ENCODE data around the gene TAF4.
"Not testable (repeated sequence)": the region's sequence is repeated elsewhere in the genome, so short reads cannot be mapped to it uniquely, and the experiment has no call there.

TAF4 gene

DNA sequence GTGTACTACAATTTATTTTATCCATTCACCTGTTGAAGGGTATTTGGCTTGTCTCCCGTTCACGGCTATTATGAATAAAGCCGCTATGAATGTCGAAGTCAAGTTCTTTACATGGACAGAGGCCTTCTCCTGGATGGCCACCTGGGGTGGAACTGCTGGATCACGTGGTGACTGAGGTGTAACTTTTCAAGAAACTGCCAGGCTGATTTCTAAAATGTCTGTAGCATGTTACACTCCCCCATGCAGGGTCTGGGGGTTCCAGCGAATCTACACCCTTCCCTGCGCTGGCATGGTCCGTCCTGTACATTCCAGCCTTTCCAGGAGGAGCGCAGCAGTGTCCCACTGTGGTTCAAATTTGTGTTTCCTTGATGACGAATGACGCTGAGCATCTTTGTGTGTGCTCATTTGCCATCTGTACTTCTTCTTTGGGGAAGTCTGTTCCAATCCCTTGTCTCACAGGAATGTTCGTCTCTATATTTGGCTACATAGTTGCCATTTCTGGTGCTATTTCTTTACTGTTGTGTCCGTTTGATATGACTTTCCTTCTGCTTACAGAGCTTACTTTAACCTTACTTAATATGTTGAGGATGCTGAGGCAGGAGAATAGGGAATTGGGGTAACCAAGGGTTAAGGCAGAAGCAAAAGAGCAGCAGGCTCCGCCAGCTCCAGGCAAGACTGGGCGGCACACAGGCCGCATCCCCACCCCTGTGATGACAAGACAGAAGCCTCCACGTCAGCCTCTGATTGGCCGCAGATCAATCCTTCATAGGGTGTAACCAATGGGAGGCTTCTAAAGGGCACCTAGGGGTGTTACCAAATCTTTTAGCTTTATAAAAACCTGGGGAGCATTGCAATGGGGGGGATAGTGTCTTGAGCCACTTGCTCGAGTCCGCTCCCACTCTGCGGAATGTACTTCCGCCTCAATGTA lies 106.6 kb downstream of the TAF4 start:
- DNase-seq = no peak

DNA sequence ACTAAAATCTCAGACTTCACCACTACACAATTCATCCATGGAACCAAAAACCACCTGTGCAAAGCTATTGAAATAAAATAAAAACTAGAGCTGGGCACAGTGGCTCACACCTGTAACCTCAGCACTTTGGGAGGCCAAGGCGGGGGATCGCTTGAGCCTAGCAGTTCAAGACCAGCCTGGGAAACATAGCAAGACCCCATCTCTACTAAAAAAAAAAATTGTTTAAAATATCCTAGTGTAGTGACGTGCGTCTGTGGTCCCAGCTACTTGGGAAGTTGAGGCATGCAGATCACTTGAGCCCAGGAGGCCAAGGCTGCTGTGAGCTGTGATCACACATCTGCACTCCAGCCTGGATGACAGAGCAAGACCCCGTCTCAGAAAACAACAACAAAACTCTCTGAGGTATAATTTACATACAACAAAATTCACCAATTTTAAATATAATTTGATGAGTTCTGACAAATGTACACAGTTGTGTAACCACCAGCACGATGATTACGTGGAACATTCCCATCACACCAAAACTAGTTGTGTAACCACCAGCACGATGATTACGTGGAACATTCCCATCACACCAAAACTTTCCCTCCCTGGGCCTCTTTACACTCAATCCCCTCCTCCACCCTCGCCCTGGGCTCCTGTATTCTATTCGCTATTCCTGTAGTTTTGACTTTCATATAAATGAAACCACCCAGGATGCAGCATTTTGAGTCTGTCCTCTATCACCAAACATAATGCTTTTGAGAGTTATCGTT lies 107.5 kb downstream of the TAF4 start:
- DNase-seq = no peak

GRCh38 chr20:61956396-61957342 lies 109.0 kb downstream of the TAF4 start:
- DNase-seq = peak; percentile 26

GRCh38 chr20:61955668-61956395 lies 109.8 kb downstream of the TAF4 start:
- DNase-seq = peak; percentile 60

DNA sequence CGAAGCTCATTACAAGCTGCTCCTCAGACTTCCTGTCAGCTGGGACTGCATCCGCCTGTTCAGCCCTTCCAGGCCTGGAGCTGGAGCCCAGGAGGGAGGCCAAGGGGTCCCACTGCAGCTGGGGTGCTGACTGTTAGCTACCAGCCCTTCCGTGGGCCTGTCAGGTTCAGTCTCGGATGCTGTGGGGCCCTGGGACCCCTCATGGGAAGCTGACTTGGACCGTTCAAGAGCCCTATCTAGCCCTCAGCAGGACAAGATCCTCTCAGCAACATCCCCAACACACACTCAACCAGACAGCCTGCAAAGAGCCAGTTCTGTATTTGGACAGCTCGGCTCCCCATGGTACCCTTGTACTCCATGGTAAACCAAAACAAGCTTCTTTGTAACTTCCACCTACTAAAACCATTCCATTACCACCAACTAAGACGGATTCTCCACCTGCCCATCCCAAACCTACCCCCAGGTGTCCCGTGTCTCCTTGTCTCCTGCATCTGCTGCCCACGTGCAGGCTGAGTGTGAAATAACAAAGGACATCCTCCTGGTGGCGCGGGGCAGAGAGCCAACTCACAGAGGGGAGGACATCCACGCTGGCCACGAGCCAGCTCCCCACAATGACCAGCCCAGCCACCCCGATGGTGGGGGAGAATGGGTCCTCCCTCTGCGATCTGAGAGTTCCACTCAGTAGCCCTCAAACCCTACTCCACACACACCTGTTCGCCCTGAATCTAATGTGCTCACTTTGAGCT lies 111.2 kb downstream of the TAF4 start:
- DNase-seq = peak; percentile 98

DNA sequence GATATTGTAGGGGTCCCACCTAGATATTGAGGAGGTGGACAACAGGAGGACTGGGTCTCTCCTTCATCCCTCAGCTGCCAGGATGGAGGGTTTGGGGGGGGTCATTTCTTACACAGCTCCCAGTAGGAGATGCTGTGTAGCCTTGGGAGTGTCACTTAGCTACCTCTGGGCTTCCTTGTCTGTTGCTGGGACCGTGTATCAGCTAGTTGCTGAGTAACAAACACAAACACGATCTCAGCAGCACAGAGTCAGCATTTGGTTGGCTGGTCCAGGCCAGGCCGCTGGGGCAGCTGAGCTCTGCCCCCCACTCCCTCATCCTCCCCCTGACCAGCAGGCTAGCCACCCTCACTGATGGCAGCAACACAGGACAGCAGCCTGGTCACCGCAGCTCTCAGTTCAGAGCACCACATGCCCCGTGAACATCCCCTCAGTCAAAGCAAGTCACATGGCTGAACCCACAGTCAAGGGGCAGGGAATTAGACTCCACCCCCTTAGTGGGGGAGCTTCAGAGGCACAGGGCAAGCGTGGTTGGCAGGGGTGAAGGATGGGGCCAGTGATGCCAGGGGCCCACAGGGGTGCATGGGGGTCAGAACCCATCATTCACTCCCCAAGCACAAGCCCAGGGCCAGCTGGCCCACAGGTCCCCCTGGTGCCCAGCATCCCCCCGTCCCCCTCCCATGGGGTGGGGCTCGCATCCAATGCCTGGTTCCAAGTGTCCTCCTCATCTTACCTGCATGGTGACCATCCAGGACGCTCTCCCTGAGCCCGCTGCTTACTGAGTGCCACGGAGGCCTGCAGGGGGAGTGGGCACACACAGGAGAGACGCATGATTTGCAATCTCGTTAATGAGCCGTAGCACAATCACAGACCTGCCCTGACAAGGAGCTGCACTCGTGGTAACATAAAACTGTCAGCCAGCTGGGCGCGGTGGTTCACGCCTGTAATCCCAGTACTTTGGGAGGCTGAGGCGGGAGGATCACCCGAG lies 112.4 kb downstream of the TAF4 start:
- peak; percentile 48 for DNase-seq

- DNase-seq = peak; percentile 20
Observed at GRCh38 chr20:61951695-61952533, 113.8 kb downstream of the TAF4 start.

DNA sequence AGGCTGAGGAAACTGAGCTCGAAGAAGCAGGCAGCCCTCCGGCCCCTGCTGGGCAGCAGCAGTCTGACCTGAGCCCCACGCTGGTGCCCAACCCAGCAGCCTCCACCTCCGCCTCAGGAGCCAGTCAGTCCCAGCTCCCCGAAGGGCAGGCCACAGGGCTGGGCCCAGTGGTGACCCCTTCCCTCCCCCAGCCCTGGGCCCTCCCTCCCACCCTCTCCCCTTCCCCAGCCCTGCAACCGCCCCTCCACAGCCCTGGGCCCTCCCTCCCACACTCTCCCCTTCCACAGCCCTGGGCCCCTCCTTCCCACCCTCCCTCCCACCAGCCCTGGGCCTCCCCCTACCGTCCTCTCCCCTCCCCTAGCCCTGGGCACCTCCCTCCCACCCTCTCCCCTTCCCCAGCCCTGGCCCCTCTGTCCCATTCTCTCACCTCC lies 115.0 kb downstream of the TAF4 start:
- DNase-seq = no peak

DNA sequence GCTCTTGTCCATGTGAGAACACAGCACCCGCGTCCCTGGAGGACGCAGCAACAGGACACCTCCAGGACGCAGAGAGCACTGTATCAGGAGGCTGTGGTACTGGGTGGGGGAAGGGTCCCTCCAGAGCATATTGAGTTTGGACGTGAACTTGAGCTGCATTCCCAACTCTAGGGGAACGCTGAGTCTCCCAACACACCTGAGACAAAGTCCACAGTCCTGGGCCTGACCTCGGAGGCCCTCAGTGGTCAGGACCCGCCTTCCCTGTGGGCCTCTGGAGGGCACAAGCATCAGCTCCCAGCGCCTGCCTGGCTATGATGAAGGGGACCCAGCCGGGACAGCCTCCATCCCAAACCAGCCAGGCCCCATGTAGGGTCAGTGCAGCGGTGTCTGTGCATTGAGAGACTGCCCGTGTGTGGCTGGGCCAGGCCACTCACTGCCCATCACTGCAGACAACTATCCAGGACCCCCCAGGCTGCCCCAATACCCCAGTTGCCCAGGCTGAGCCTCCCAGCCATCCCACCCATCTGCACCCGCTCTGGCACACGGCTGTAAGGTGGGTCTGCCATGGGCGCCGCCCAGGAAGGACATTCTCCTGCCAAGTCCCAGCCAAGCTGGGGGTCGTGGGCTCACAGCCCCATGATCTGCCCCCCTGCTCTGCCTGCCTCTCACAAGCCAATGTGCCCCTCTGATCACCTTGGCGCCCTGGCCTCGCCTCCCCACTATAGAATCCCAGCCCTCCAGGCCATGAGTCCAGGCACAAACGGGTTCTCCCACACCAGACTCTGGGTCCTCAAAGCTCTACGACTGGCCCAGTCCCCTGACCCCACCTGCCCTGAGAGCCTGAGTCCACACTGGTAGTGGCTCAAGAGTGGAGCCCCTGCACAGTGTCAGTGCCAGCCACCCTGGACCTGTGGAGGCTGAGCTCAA lies 115.7 kb downstream of the TAF4 start:
- no peak for DNase-seq

GRCh38 chr20:61949363-61949713 lies 116.3 kb downstream of the TAF4 start:
- no peak for DNase-seq

- no peak for DNase-seq
Observed at GRCh38 chr20:61948586-61949362, 116.9 kb downstream of the TAF4 start.

GRCh38 chr20:61948056-61948455 lies 117.6 kb downstream of the TAF4 start:
- not testable (repeated sequence) for DNase-seq

GRCh38 chr20:61945495-61945894 lies 120.2 kb downstream of the TAF4 start:
- not testable (repeated sequence) for DNase-seq

- DNase-seq = not testable (repeated sequence)
Observed at GRCh38 chr20:61944967-61945366, 120.7 kb downstream of the TAF4 start.

GRCh38 chr20:61942526-61942925 lies 123.2 kb downstream of the TAF4 start:
- no peak for DNase-seq

- no peak for DNase-seq
Observed at GRCh38 chr20:61941721-61942405, 123.8 kb downstream of the TAF4 start.
